Measurements from ENCODE around the gene PLXNA2.

Gene PLXNA2

GRCh38 chr1:208239473-208240381 lies 4.5 kb downstream of the PLXNA2 start:
- no peak for DNase-seq

- DNase-seq: peak; percentile 58
Observed at GRCh38 chr1:208238710-208239472, 5.3 kb downstream of the PLXNA2 start.

GRCh38 chr1:208237241-208237640 lies 6.9 kb downstream of the PLXNA2 start:
- no peak for DNase-seq

GRCh38 chr1:208235982-208236761 lies 8.0 kb downstream of the PLXNA2 start:
- no peak for DNase-seq

GRCh38 chr1:208235356-208235981 lies 8.7 kb downstream of the PLXNA2 start:
- no peak for DNase-seq

- DNase-seq: no peak
Observed at GRCh38 chr1:208234721-208235120, 9.5 kb downstream of the PLXNA2 start.

GRCh38 chr1:208233978-208234377 lies 10.2 kb downstream of the PLXNA2 start:
- DNase-seq: no peak

- DNase-seq: peak; percentile 95
Observed at GRCh38 chr1:208233546-208233945, 10.6 kb downstream of the PLXNA2 start.

- no peak for DNase-seq
Observed at GRCh38 chr1:208232662-208233038, 11.5 kb downstream of the PLXNA2 start.

- peak; percentile 83 for DNase-seq
Observed at GRCh38 chr1:208231881-208232661, 12.1 kb downstream of the PLXNA2 start.

- DNase-seq: peak; percentile 98
Observed at GRCh38 chr1:208230668-208231529, 13.3 kb downstream of the PLXNA2 start.

GRCh38 chr1:208228550-208228949 lies 15.6 kb downstream of the PLXNA2 start:
- DNase-seq: peak; percentile 79

GRCh38 chr1:208228026-208228425 lies 16.2 kb downstream of the PLXNA2 start:
- no peak for DNase-seq

GRCh38 chr1:208227366-208227765 lies 16.8 kb downstream of the PLXNA2 start:
- DNase-seq: no peak

GRCh38 chr1:208225954-208226937 lies 17.9 kb downstream of the PLXNA2 start:
- DNase-seq: no peak

GRCh38 chr1:208224192-208224713 lies 19.9 kb downstream of the PLXNA2 start:
- no peak for DNase-seq

- no peak for DNase-seq
Observed at GRCh38 chr1:208223136-208223535, 21.0 kb downstream of the PLXNA2 start.

GRCh38 chr1:208222376-208223126 lies 21.6 kb downstream of the PLXNA2 start:
- DNase-seq: no peak

GRCh38 chr1:208221291-208221622 lies 22.9 kb downstream of the PLXNA2 start:
- no peak for DNase-seq

Measured in DMS79 treated with DMSO at 0.1 percent for 48 hours (cell line).